Rectal smooth muscle tissue (tissue), 1 donor: ENCODE data around the gene SLC11A2.
"Not testable (repeated sequence)": the region's sequence is repeated elsewhere in the genome, so short reads cannot be mapped to it uniquely, and the experiment has no call there.

Source experiments
- H3K27ac ChIP-seq: one replicate; pipeline ENCODE4 v1.7.0; 2013; ENCODE audit warnings: low read depth, low read length, inconsistent platforms
- H3K27me3 ChIP-seq: one replicate; pipeline ENCODE4 v1.7.0; 2013; ENCODE audit warnings: low read length; ENCODE audit not compliant: control insufficient read depth, insufficient read depth
- H3K36me3 ChIP-seq: one replicate; pipeline ENCODE4 v1.7.0; 2013; ENCODE audit warnings: low read length; ENCODE audit not compliant: control insufficient read depth, insufficient read depth
- H3K4me1 ChIP-seq: one replicate; pipeline ENCODE4 v1.7.0; 2013; ENCODE audit warnings: low read length; ENCODE audit not compliant: control insufficient read depth, insufficient read depth
- H3K4me3 ChIP-seq: one replicate; pipeline ENCODE4 v1.7.0; 2013; ENCODE audit warnings: low read length
- H3K9ac ChIP-seq: one replicate; pipeline ENCODE4 v1.7.0; 2013; ENCODE audit warnings: low read length

SLC11A2 gene

GRCh38 chr12:51021694-51022093, 4.5 kb downstream of the SLC11A2 start:
- no peak overlapping the region for H3K4me3 ChIP-seq
- peaks cover 4% of the 10 kb centered on the region for H3K4me1 ChIP-seq
- no peak overlapping the region for H3K9ac ChIP-seq
- H3K27ac ChIP-seq: no peak overlapping the region
- no peaks in the 10 kb centered on the region for H3K36me3 ChIP-seq
- H3K27me3 ChIP-seq: no peaks in the 10 kb centered on the region

DNA sequence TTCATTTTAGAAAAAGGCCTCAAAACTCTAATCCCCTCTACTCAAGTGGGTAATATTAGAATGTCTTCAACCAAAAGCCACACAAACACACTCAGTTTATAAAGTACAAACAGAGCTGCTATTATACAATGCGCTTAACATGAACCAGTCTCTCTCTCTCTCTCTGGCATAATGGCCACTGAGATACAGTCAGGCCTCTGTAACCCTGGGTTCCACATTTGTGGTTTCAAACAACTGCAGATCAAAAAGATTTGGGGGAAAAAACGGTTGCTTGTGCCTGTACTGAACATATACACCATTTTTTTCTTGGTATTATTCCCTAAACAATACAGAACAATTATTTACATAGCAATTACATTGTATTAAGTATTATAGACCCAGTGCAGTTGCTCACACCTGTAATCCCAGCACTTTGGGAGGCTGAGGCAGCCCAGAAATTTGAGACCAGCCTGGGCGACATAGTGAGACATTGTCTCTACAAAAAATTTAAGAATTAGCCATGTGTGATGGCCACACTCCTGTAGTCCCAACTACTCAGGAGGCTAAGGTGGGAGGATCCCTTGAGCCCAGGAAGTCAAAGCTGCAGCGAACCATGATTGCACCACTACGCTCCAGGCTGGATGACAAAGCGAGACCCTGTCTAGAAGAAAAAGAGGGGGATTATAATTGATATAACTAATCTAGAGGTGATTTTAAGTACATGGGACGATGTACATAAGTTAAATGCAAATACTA, 5.6 kb downstream of the SLC11A2 start:
- Histone ChIP-seq H3K4me3 (no peak overlapping the region), H3K27me3 (no peaks in the 10 kb centered on the region), H3K27ac (no peak overlapping the region)

DNA sequence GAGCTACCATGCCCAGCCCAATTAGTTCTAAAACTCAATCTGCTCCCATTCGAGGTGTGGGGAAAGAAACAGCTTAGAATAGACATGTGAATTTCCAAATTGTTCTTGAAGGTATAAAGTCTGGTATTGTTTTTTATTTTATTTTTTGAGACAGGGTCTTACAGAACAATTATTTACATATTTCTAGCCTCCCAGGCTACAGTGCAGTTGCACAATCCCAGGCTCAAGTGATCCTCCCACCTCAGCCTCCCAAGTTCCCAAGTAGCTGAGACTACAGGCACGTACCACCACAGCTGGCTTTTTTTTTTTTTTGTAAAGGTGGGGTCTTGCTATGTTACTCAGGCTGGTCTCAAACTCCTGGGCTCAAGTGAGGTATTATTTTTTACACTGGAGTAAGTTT, 6.3 kb downstream of the SLC11A2 start:
- H3K4me1 ChIP-seq: no peaks in the 10 kb centered on the region

More for the DNA sequence above, 5.6 kb downstream of the SLC11A2 start:
- Histone ChIP-seq H3K9ac (no peak overlapping the region), H3K36me3 (no peaks in the 10 kb centered on the region), H3K4me1 (peaks cover 4% of the 10 kb centered on the region)

GRCh38 chr12:51018956-51019355, 7.2 kb downstream of the SLC11A2 start:
- Histone ChIP-seq H3K27ac (no peak overlapping the region), H3K36me3 (no peaks in the 10 kb centered on the region), H3K9ac (no peak overlapping the region), H3K4me3 (no peak overlapping the region), H3K27me3 (no peaks in the 10 kb centered on the region), H3K4me1 (no peaks in the 10 kb centered on the region)

More for the DNA sequence above, 6.3 kb downstream of the SLC11A2 start:
- no peak overlapping the region for H3K9ac ChIP-seq
- no peaks in the 10 kb centered on the region for H3K27me3 ChIP-seq
- no peak overlapping the region for H3K27ac ChIP-seq
- no peak overlapping the region for H3K4me3 ChIP-seq
- H3K36me3 ChIP-seq: no peaks in the 10 kb centered on the region

DNA sequence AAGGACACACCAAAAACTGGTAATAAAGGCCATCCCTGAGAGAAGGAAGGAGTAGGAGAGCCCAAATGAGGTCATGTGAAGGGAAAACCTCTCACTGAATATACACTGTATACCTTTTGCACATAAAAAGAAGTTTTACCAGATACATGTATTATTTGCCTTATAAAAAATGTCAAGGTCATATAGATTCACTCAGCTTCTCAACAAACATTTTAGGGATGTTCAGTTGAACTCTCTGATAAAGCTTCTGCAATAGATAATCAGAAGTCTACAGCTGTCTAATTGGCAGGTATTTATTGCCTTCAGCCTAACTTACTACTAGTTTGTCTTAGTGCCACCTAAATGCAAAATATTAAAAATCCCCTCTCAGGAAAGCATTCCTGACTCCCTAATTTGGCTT, 8.7 kb downstream of the SLC11A2 start:
- Histone ChIP-seq H3K27ac (no peak overlapping the region), H3K36me3 (no peaks in the 10 kb centered on the region), H3K4me1 (no peaks in the 10 kb centered on the region), H3K9ac (no peak overlapping the region), H3K4me3 (no peak overlapping the region), H3K27me3 (no peaks in the 10 kb centered on the region)

GRCh38 chr12:51014467-51014866, 11.7 kb downstream of the SLC11A2 start:
- H3K36me3 ChIP-seq, H3K27ac ChIP-seq: not testable (repeated sequence)

DNA sequence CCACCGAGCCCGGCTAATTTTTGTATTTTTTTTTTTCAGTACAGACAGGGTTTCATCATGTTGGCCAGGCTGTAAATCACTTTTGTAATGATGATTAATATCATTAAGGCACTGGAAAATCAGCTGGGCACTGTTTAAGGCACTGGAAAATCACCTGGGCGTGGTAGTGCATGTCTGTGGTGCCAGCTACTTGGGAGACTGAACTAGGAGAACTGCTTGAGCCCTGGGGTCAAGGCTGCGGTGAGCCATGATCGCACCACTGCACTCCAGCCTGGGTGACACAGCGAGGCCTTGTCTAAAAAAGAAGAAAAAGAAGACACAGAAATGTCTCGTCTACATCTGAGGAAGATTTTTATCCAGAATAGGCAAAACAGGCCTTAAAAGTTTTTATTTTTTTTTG, 12.7 kb downstream of the SLC11A2 start:
- Histone ChIP-seq H3K9ac (no peak overlapping the region), H3K36me3 (no peaks in the 10 kb centered on the region), H3K4me3 (no peak overlapping the region), H3K4me1 (no peaks in the 10 kb centered on the region), H3K27ac (no peak overlapping the region), H3K27me3 (no peaks in the 10 kb centered on the region)

More at GRCh38 chr12:51014467-51014866, 11.7 kb downstream of the SLC11A2 start:
- not testable (repeated sequence) for H3K4me3 ChIP-seq, H3K9ac ChIP-seq, H3K27me3 ChIP-seq, H3K4me1 ChIP-seq

GRCh38 chr12:51012570-51013236, 13.5 kb downstream of the SLC11A2 start:
- H3K27ac ChIP-seq: no peak overlapping the region
- no peaks in the 10 kb centered on the region for H3K27me3 ChIP-seq
- no peaks in the 10 kb centered on the region for H3K4me1 ChIP-seq
- no peaks in the 10 kb centered on the region for H3K36me3 ChIP-seq
- H3K4me3 ChIP-seq: no peak overlapping the region
- no peak overlapping the region for H3K9ac ChIP-seq

DNA sequence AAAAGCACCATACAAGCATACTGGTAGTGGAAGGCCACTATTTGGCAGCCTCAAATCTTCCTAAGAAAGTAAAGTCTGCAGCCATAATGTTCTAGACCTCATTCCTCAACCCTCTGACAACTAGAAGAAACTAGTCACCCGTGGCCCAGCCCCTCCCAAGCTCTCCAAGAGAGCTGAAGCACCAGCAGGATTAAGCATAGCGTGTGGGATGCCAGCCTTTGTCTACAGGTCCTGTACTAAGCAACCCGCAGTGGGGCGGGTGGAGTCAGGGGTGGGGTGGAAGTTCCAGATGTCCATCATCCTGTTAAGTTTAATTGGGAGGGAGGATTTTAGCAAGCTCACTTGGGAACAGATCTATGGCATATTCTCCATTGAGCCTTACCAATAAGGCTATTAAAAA, 14.2 kb downstream of the SLC11A2 start:
- Histone ChIP-seq H3K9ac (no peak overlapping the region), H3K27ac (no peak overlapping the region), H3K27me3 (no peaks in the 10 kb centered on the region), H3K4me1 (no peaks in the 10 kb centered on the region), H3K4me3 (no peak overlapping the region), H3K36me3 (no peaks in the 10 kb centered on the region)

GRCh38 chr12:51009056-51009440, 17.1 kb downstream of the SLC11A2 start:
- Histone ChIP-seq H3K4me3 (no peak overlapping the region), H3K4me1 (no peaks in the 10 kb centered on the region), H3K36me3 (no peaks in the 10 kb centered on the region), H3K27me3 (no peaks in the 10 kb centered on the region), H3K9ac (no peak overlapping the region), H3K27ac (no peak overlapping the region)

DNA sequence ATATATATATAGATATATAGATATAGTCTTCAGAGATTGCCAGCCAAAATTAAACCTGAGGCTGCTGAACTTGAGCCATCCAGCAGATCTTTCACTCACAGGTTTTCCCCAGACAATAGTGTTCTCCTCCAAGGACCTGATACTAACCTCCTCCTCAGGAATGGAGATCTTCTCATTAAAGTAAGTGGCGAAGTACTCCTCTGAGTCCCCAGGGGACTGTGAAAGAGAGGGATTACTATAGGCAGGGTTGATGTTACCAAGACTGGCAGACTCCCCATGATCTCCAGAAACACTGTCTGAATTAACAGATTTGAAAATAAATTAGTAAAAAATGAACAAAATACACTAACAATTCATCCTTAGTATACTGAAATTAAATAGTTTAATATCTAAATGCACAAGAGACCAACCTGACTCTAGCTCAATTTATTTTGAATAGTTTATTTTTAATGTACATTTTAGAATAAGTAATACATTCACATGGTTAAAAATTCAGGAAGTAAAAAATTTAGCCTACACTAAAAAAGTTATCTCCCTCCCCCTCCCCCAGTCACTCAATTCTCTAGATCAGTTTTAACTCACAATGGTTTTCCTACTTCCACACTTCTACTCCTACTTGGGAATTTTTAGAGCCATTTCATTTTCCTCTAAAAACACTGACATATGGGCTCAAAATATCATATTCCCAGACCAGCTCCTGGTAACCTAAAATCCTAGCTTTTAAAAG, 17.7 kb downstream of the SLC11A2 start:
- no peaks in the 10 kb centered on the region for H3K4me1 ChIP-seq
- no peaks in the 10 kb centered on the region for H3K27me3 ChIP-seq
- H3K27ac ChIP-seq: no peak overlapping the region
- no peak overlapping the region for H3K9ac ChIP-seq
- no peak overlapping the region for H3K4me3 ChIP-seq
- H3K36me3 ChIP-seq: no peaks in the 10 kb centered on the region

- Histone ChIP-seq H3K4me3 (no peak overlapping the region), H3K27me3 (no peaks in the 10 kb centered on the region), H3K9ac (no peak overlapping the region), H3K4me1 (no peaks in the 10 kb centered on the region), H3K36me3 (no peaks in the 10 kb centered on the region), H3K27ac (no peak overlapping the region)
Observed at GRCh38 chr12:51005671-51006070, 20.5 kb downstream of the SLC11A2 start.
